HCT116 (cell line): ENCODE results near the gene CNGA1. TPM values are rescaled to one million over a fixed set of nuclear protein-coding genes. Genes with fewer than 3 reads are reported as not detected.

Experiments used
- ATAC-seq: fragments of 200-7000 bp; cut with Tn5 transposase; 2 replicates; pipeline ENCODE4 v1.9.1; 2020; ENCODE audit warnings: mild to moderate bottlenecking, moderate library complexity
- BruUV-seq: library from RNA; stranded (reverse); fragments of 400-500 nt; replicated peaks from 2 replicates; lab custom pipeline; 2021; lab: Mats Ljungman, UMichigan
- CTCF ChIA-PET: fragments of 300-600 bp; sonication (Branson Sonifier 250); formaldehyde crosslinking; loops from one replicate; lab custom pipeline; 2021; ENCODE audit warnings: antibody characterized with exemption; lab: Charles Lee
- POLR2A ChIA-PET: fragments of 300-600, 350-600 bp; sonication (Branson Sonifier 250); formaldehyde crosslinking; loops from one replicate; lab custom pipeline; 2021; ENCODE audit warnings: antibody characterized with exemption; lab: Charles Lee
- RAD21 ChIA-PET, 2 experiments: fragments of 300-600 bp; sonication (Branson Sonifier 250); formaldehyde crosslinking; loops; one replicate each; lab custom pipeline; 2023; ENCODE audit warnings: low total read pairs in 2 of 2; ENCODE audit not compliant: uncharacterized antibody in 2 of 2, unreplicated experiment in 2 of 2, low non-redundant PET in 1 of 2; lab: Charles Lee
- DNase-seq: peaks from one replicate; pipeline ENCODE4 v3.0.0-alpha.2; 2010; ENCODE audit warnings: low read depth, low spot score
- H2AFZ ChIP-seq: fragments of 200-600 bp; shearing (Covaris generic), sonication (generic); 2 replicates; pipeline ENCODE4 v1.6.1; 2017; ENCODE audit warnings: low read depth, mixed run types, mixed read lengths, antibody characterized with exemption, low read length; ENCODE audit not compliant: poor library complexity, severe bottlenecking
- H3K27ac ChIP-seq: 2 replicates; pipeline ENCODE4 v1.5.1; 2012; ENCODE audit warnings: low read depth, low read length
- H3K27me3 ChIP-seq: fragments of 200-600 bp; sonication (generic); 2 replicates; pipeline ENCODE4 v1.6.1; 2016; ENCODE audit warnings: mixed run types, low read length, mixed read lengths; ENCODE audit not compliant: insufficient read depth
- H3K36me3 ChIP-seq, 2 experiments: fragments of 200-500 bp in 1 of 2; fragments of 200-600 bp in 1 of 2; sonication (Bioruptor generic) in 1 of 2; sonication (generic) in 1 of 2; 2 replicates each; pipeline versions ENCODE4 v1.5.1 to v1.6.1; 2014 to 2016; ENCODE audit warnings: low read length in 2 of 2, inconsistent platforms in 1 of 2, mixed read lengths in 1 of 2, mixed run types in 1 of 2; ENCODE audit not compliant: insufficient read depth in 2 of 2, control insufficient read depth in 1 of 2
- H3K4me1 ChIP-seq, 2 experiments: fragments of 200-600 bp in 1 of 2; sonication (generic) in 1 of 2; 2 replicates each; pipeline versions ENCODE4 v1.5.1 to v1.6.1; 2012 to 2017; ENCODE audit warnings: low read length in 2 of 2, inconsistent platforms in 1 of 2, mild to moderate bottlenecking in 1 of 2, mixed read lengths in 1 of 2, mixed run types in 1 of 2, moderate library complexity in 1 of 2; ENCODE audit not compliant: insufficient read depth in 2 of 2, control insufficient read depth in 1 of 2
- H3K4me2 ChIP-seq: fragments of 200-600 bp; sonication (generic); 2 replicates; pipeline ENCODE4 v1.6.1; 2017; ENCODE audit warnings: mixed run types, low read length, mixed read lengths
- H3K4me3 ChIP-seq, 2 experiments: fragments of 200-600 bp in 1 of 2; sonication (generic) in 1 of 2; replicated peaks in 1 of 2; 2 replicates each; pipeline ENCODE4 v1.5.1; 2011 to 2016; ENCODE audit warnings: low read length in 2 of 2, control low read depth in 1 of 2, low read depth in 1 of 2, mild to moderate bottlenecking in 1 of 2, mixed read lengths in 1 of 2, mixed run types in 1 of 2
- H3K79me2 ChIP-seq: fragments of 200-600 bp; sonication (generic); 2 replicates; pipeline ENCODE4 v1.6.1; 2017; ENCODE audit warnings: mild to moderate bottlenecking, mixed run types, low read length, moderate library complexity, mixed read lengths; ENCODE audit not compliant: insufficient read depth
- H3K9ac ChIP-seq: fragments of 200-600 bp; sonication (generic); 2 replicates; pipeline ENCODE4 v1.6.1; 2016; ENCODE audit warnings: low read length, mixed read lengths
- H3K9me2 ChIP-seq: fragments of 200-600 bp; sonication (generic), shearing (Covaris generic); 2 replicates; pipeline ENCODE4 v1.6.1; 2017; ENCODE audit warnings: mixed run types, mild to moderate bottlenecking, moderate library complexity; ENCODE audit not compliant: insufficient read depth
- H3K9me3 ChIP-seq, 2 experiments: fragments of 200-500 bp in 1 of 2; fragments of 200-600 bp in 1 of 2; sonication (Bioruptor generic) in 1 of 2; sonication (generic) in 1 of 2; 2 replicates each; pipeline ENCODE4 v1.6.1; 2014 to 2017; ENCODE audit warnings: low read length in 2 of 2, mixed read lengths in 2 of 2, inconsistent platforms in 1 of 2, low read depth in 1 of 2, mild to moderate bottlenecking in 1 of 2, mixed run types in 1 of 2, moderate library complexity in 1 of 2; ENCODE audit not compliant: control insufficient read depth in 1 of 2, insufficient read depth in 1 of 2
- H4K20me1 ChIP-seq: fragments of 200-600 bp; sonication (generic), shearing (Covaris generic); 2 replicates; pipeline ENCODE4 v1.6.1; 2017; ENCODE audit warnings: mixed run types, mild to moderate bottlenecking, moderate library complexity; ENCODE audit not compliant: insufficient read depth
- CBX3 ChIP-seq: IDR thresholded peaks from 2 replicates; pipeline ENCODE4 v1.6.1; 2012; ENCODE audit warnings: low read depth
- CTCF ChIP-seq, 3 experiments: fragments of 200-600 bp in 1 of 3; sonication (generic) in 1 of 3; IDR thresholded peaks in 2 of 3; conservative IDR thresholded peaks in 1 of 3; 2 replicates each; pipeline ENCODE4 v1.5.1; 2012 to 2017; ENCODE audit warnings: low read depth in 2 of 3, low read length in 2 of 3, antibody characterized with exemption in 1 of 3, borderline replicate concordance in 1 of 3, control low read depth in 1 of 3, mild to moderate bottlenecking in 1 of 3, mixed read lengths in 1 of 3, mixed run types in 1 of 3, moderate library complexity in 1 of 3; ENCODE audit not compliant: insufficient read depth in 1 of 3
- ELF1 ChIP-seq: IDR thresholded peaks from 2 replicates; pipeline ENCODE4 v1.6.1; 2012; ENCODE audit warnings: low read depth, borderline replicate concordance
- FOSL1 ChIP-seq: IDR thresholded peaks from 2 replicates; pipeline ENCODE4 v1.6.1; 2012; ENCODE audit warnings: low read depth
- JUND ChIP-seq: IDR thresholded peaks from 2 replicates; pipeline ENCODE4 v1.6.1; 2012
- POLR2A ChIP-seq: IDR thresholded peaks from 2 replicates; pipeline ENCODE4 v1.7.0; 2011; ENCODE audit warnings: borderline replicate concordance; ENCODE audit not compliant: insufficient read depth, insufficient read length; ENCODE audit errors: extremely low read depth
- POLR2AphosphoS5 ChIP-seq: IDR thresholded peaks from 2 replicates; pipeline ENCODE4 v1.6.1; 2011; ENCODE audit warnings: mild to moderate bottlenecking, low read depth, low read length, moderate library complexity
- RAD21 ChIP-seq: IDR thresholded peaks from 2 replicates; pipeline ENCODE4 v1.6.1; 2012; ENCODE audit warnings: low read depth, mild to moderate bottlenecking
- SP1 ChIP-seq: IDR thresholded peaks from 2 replicates; pipeline ENCODE4 v1.6.1; 2012; ENCODE audit warnings: low read depth
- ZBTB33 ChIP-seq: IDR thresholded peaks from 2 replicates; pipeline ENCODE4 v1.6.1; 2011; ENCODE audit warnings: mild to moderate bottlenecking, low read length, moderate library complexity; ENCODE audit not compliant: insufficient replicate concordance; ENCODE audit errors: extremely low read depth
- intact Hi-C: fragments of 100-400 bp; cut with micrococcal nuclease; formaldehyde crosslinking; loops from 2 replicates; pipeline ENCODE4 v1.10.0; 2022
- total RNA-seq: library from RNA; stranded (reverse); gene quantifications from one replicate; pipeline ENCODE4 v1.2.1, GENCODE V29; 2021; ENCODE audit not compliant: unreplicated experiment

Gene CNGA1
- total RNA-seq, 1 experiment from 2014 or later, result 2.1 TPM

GRCh38 chr4:48035952-48036351, 19.5 kb upstream of the CNGA1 start:
- peaks cover 0 to 3% of the 10 kb centered on the region in 2 experiments; a peak in 1 of 4 replicates for H3K36me3 ChIP-seq
- H3K4me3 ChIP-seq, result no peak overlapping the region
- no TSS peak for BruUV-seq
- no peaks in the 10 kb centered on the region for H3K27me3 ChIP-seq
- ATAC-seq (no peak), DNase-seq (no peak)
- H3K79me2 ChIP-seq, result no peaks in the 10 kb centered on the region
- no peak overlapping the region for H3K27ac ChIP-seq
- no peak overlapping the region for H3K9ac ChIP-seq
- no peak overlapping the region for H2AFZ ChIP-seq
- ChIA-PET POLR2A (no interaction called here), CTCF (no interaction called here), RAD21 (no interaction called here)
- no peaks in the 10 kb centered on the region for H3K9me3 ChIP-seq
- intact Hi-C loops, result no loop called here
- no peaks in the 10 kb centered on the region for H4K20me1 ChIP-seq
- H3K4me1 ChIP-seq, result no peaks in the 10 kb centered on the region
- no peak overlapping the region for H3K4me2 ChIP-seq
- TF ChIP-seq FOSL1 (no peak), JUND (no peak), CTCF (IDR thresholded peaks at IDR 0.05 in 2 of 3, conservative IDR thresholded peaks at IDR 0.05 in 1 of 3; ENCODE audit: borderline replicate concordance in 1 of 3, insufficient read depth in 1 of 3, low read depth in 2 of 3, low read length in 2 of 3) (no peak), POLR2A (no peak), ELF1 (no peak), POLR2AphosphoS5 (no peak), CBX3 (no peak)
- H3K9me2 ChIP-seq, result no peaks in the 10 kb centered on the region

GRCh38 chr4:48033825-48034413, 17.4 kb upstream of the CNGA1 start:
- DNase-seq, result peak; percentile 10
- Histone ChIP-seq H3K79me2 (no peaks in the 10 kb centered on the region), H3K27me3 (no peaks in the 10 kb centered on the region), H4K20me1 (no peaks in the 10 kb centered on the region), H2AFZ (no peak overlapping the region), H3K9me3 (no peaks in the 10 kb centered on the region), H3K4me2 (no peak overlapping the region), H3K9me2 (no peaks in the 10 kb centered on the region), H3K4me1 (no peaks in the 10 kb centered on the region), H3K4me3 (no peak overlapping the region), H3K36me3 (peaks cover 0 to 3% of the 10 kb centered on the region in 2 experiments; a peak in 1 of 4 replicates), H3K27ac (no peak overlapping the region), H3K9ac (no peak overlapping the region)
- ChIA-PET CTCF (interaction anchor here (0.9 to 1.8 kb wide), 6 partner anchors 8 to 76 kb away, joined by 3 to 10 read pairs (median 4); no protein-coding TSS in a partner anchor), RAD21 (no interaction called here), POLR2A (no interaction called here)
- intact Hi-C loops, result loop anchor here (5.0 kb wide), 1 partner anchor 53 kb away; no protein-coding TSS in a partner anchor
- ATAC-seq, result peak; percentile 84
- TF ChIP-seq POLR2AphosphoS5, result no peak
- no peak for TF ChIP-seq FOSL1
- no peak for TF ChIP-seq ZBTB33
- peak; percentile 31; the same call in 1 of the 2 replicates for TF ChIP-seq RAD21
- TF ChIP-seq CTCF (IDR thresholded peaks at IDR 0.05 in 2 of 3, conservative IDR thresholded peaks at IDR 0.05 in 1 of 3; ENCODE audit: borderline replicate concordance in 1 of 3, insufficient read depth in 1 of 3, low read depth in 2 of 3, low read length in 2 of 3), result peak; percentile 23 to 71 (median 67); a peak in 5 of 6 replicates
- TF ChIP-seq SP1, result no peak
- no TSS peak for BruUV-seq
